IPS-18a (cell line): Measurements from ENCODE around the gene WASHC4.

Experiments used
- H3K27ac ChIP-seq: one replicate; pipeline ENCODE4 v1.5.1; 2013; ENCODE audit warnings: low read length
- H3K27me3 ChIP-seq: one replicate; pipeline ENCODE4 v1.6.1; 2013; ENCODE audit warnings: mild to moderate bottlenecking, low read length; ENCODE audit not compliant: control insufficient read depth, insufficient read depth
- H3K36me3 ChIP-seq: one replicate; pipeline ENCODE4 v1.6.1; 2013; ENCODE audit warnings: low read depth, low read length; ENCODE audit not compliant: control insufficient read depth
- H3K4me1 ChIP-seq: one replicate; pipeline ENCODE4 v1.6.1; 2013; ENCODE audit warnings: low read depth, low read length; ENCODE audit not compliant: control insufficient read depth
- H3K4me3 ChIP-seq: one replicate; pipeline ENCODE4 v1.5.1; 2013; ENCODE audit warnings: low read length
- H3K9ac ChIP-seq: one replicate; pipeline ENCODE4 v1.6.1; 2013; ENCODE audit warnings: mild to moderate bottlenecking, low read length, moderate library complexity
- H3K9me3 ChIP-seq: one replicate; pipeline ENCODE4 v1.6.1; 2013; ENCODE audit warnings: low read depth, low read length; ENCODE audit not compliant: control insufficient read depth

Gene WASHC4

GRCh38 chr12:105218434-105218833, 110.9 kb downstream of the WASHC4 start:
- Histone ChIP-seq H3K27me3 (no peaks in the 10 kb centered on the region), H3K36me3 (peaks cover 18% of the 10 kb centered on the region), H3K27ac (no peak overlapping the region)

More at GRCh38 chr12:105218434-105218833, 110.9 kb downstream of the WASHC4 start:
- Histone ChIP-seq H3K9ac (no peak overlapping the region), H3K4me1 (no peaks in the 10 kb centered on the region), H3K4me3 (no peak overlapping the region), H3K9me3 (no peaks in the 10 kb centered on the region)
